GM12801 (cell line): ENCODE measurements around the gene PTGES.

ENCODE experiments used
- CTCF ChIP-seq: IDR thresholded peaks from one replicate; pipeline ENCODE4 v1.5.1; 2011; ENCODE audit warnings: control low read depth; ENCODE audit not compliant: insufficient read length; ENCODE audit errors: extremely low read depth

PTGES gene

GRCh38 chr9:129696944-129697655, 55.7 kb downstream of the PTGES start:
- no peak for TF ChIP-seq CTCF

- TF ChIP-seq CTCF: no peak
These were observed 57.0 kb downstream of the PTGES start for GRCh38 chr9:129695870-129696269.

DNA sequence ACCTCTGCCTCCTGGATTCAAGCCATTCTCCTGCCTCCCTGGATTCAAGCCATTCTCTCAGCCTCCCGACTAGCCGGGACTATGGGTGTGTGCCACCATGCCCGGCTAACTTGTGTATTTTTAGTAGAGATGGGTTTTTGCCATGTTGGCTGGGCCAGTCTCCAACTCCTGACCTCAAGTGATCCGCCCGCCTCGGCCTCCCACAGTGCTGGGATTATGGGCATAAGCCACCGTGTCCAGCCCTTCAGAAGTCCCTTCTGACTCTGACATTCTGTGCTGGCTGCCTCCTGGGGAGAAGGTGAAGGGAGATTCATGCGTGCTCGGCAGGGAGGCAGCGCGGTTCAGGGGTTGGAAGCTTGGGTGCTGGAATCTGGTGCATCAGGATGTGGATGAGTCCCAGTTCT, 58.6 kb downstream of the PTGES start:
- TF ChIP-seq CTCF: no peak

DNA sequence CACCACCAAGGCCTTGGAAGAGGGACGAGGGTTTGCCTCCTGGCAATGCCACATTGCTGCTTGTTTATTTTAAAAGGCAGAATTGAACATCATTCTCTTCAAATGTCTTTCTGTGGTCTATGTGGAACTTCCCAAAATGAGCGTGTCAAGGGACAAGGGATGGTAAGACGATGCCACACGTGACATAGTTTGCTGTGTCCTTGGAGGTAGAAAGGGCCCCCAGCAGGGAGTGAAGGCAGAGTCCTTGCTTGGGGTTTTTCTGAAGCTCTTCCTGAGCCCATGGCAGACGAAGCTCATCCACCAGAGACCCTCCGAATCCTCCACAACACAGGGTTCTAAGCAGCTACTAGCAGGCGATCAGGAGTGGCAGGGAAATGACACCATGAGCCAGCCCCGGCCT, 59.1 kb downstream of the PTGES start:
- no peak for TF ChIP-seq CTCF

GRCh38 chr9:129692534-129692933, 60.3 kb downstream of the PTGES start:
- no peak for TF ChIP-seq CTCF
